Retinal pigment epithelial cell (primary cell): Measurements from ENCODE around the gene ARSA.

ENCODE experiments used
- DNase-seq: peaks from one replicate; pipeline ENCODE4 v3.0.0-alpha.2; 2010; ENCODE audit warnings: low read depth
- H3K4me3 ChIP-seq: 2 replicates; pipeline ENCODE4 v1.5.1; 2011; ENCODE audit warnings: mild to moderate bottlenecking, low read length, control low read depth, moderate library complexity
- TF ChIP-seq, protein P1 (sequence below): conservative IDR thresholded peaks from 2 replicates; pipeline ENCODE4 v1.5.1; 2011; ENCODE audit warnings: low read depth, low read length, control low read depth, inconsistent platforms

Gene ARSA

DNA sequence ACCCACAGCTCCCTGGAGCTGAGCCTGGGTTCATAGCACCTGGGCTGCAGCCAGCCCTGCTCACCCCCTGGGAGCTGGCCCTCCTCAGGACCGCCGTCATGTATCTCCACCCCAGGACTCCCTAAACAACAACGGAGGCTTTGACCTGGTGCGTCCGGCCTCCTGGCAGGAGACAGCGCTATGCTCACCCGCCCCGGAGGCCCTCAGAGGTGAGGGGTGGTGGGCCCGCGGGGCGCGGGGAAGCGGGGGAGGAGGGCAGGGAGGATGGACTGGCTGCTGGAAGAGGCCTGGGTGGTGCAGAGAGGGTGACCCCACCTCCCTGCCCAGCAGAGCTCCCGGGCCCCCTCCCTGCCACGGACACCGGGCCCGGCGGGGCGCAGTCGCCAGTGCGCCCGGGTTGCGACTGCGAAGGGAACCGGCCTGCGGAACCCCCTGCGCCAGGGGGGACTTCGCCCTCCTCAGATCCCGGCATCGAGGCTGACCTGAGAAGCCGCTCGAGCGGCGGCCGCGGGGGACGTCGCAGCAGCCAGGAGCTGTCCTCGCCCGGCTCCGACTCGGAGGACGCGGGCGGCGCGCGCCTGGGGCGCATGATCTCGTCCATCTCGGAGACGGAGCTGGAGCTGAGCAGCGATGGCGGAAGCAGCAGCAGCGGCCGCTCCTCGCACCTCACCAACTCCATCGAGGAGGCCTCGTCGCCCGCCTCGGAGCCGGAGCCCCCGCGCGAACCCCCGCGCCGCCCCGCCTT, 24.3 kb downstream of the ARSA start:
- no peak overlapping the region for H3K4me3 ChIP-seq
- TF ChIP-seq, protein P1, sequence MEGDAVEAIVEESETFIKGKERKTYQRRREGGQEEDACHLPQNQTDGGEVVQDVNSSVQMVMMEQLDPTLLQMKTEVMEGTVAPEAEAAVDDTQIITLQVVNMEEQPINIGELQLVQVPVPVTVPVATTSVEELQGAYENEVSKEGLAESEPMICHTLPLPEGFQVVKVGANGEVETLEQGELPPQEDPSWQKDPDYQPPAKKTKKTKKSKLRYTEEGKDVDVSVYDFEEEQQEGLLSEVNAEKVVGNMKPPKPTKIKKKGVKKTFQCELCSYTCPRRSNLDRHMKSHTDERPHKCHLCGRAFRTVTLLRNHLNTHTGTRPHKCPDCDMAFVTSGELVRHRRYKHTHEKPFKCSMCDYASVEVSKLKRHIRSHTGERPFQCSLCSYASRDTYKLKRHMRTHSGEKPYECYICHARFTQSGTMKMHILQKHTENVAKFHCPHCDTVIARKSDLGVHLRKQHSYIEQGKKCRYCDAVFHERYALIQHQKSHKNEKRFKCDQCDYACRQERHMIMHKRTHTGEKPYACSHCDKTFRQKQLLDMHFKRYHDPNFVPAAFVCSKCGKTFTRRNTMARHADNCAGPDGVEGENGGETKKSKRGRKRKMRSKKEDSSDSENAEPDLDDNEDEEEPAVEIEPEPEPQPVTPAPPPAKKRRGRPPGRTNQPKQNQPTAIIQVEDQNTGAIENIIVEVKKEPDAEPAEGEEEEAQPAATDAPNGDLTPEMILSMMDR: no peak
- DNase-seq: no peak

DNA sequence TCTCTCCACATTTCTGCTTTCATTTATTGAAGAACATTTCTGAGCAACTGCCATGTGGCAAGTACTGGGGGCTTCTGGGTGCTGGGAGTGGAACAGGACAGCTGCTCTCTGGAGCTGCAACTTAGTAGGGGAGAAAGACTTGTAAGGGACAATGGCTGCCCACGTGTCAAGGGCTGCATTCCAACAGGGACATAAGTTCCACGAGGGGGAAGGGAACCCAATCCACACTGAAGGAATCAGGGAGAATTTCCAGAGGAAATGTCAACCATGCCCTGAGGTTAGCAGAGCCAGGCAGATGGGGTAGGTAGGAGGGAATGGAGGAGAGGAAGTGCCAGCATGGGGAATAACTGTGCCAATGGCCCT, 25.6 kb downstream of the ARSA start:
- TF ChIP-seq, protein P1: no peak
- DNase-seq: no peak

DNA sequence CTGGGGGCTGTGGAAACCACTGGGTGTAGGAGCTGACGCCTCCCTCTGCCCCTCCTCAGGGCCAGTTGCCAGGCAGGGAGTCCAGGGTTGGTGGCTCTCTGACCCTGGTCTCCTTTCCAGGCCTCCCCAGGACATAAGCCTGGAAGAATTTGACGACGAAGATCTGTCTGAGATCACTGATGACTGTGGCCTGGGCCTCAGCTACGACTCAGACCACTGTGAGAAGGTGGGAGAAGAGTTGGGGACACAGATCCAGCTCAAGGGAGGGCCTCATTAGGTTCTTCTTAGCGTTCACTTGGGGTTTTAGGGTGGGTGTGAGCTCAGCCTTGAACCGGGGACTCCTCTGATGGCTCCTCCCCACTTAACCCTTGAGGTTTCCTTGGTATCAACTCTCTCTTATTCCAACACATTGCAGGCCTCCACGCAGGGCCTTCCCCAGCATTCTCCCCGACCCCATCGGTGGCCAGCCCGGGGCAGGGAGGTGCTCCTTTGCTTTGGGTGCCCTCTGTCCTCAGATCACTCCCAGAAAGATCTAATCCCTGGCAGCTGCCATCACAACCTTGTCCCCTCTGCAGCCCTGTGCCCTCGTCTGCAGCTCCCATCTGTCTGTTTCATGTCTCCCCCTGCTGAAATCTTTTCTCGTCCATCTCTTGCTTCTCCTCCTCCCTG, 26.1 kb downstream of the ARSA start:
- no peak overlapping the region for H3K4me3 ChIP-seq
- TF ChIP-seq, protein P1: no peak
- no peak for DNase-seq

More for the DNA sequence above, 25.6 kb downstream of the ARSA start:
- H3K4me3 ChIP-seq: no peak overlapping the region

DNA sequence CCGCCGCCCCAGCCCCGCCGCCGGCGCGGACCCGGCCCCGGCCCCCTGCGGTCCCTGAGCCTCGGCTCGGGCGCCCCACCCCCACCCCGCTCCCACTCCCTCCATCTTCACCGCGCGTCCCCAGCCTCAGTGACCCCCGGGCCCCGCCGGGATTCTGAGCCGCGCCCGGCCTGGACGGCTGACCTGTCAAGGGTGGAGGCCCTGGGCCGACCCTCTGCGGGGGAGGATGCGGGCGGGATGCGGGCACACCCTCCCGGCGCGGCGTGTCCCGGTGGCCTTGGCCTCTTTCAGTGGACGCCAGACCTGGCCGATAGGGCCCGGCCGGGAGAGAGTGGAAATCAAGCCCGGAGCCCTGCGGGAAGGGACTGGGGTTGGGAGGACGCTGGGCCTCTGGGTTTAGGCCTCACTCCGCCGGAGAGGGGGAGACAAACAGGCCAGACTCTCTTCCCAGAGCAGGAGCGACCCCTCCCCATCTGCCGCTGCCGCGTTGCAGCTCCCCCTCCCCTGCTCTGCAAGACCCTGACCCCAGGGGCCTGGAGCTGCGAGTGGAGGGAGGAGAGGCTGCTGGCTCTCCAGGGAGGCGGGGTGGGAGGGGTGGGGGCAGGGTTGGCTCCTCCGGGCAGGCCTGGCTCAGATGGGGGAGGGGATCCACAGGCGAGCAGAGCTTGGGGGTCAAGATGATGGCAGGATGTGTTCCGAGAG, 26.8 kb downstream of the ARSA start:
- H3K4me3 ChIP-seq: no peak overlapping the region
- TF ChIP-seq, protein P1: no peak
- DNase-seq: no peak

DNA sequence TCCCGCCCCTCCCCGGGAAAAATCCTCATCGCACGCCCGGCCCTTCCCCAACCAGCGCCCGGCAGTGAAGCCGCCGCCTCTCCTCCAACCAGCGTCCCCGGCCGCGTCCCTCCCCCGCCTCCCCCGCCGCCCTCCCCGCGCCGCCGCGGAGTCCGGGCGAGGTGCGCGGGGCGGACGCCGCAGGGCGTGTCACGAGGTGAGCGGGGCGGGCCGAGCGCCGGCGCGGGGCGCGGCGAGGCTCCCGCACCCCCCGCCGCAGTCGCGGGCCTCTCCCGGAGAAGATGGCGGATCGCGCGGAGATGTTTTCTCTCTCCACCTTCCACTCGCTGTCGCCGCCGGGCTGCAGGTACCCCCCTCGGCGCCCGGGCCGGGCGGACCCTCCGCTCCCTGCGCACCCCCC, 27.4 kb downstream of the ARSA start, which contains the start of gene MAPK8IP2:
TSS of gene MAPK8IP2 (plus strand) at position 256 of the 400 bp plus-strand sequence. CDS start at position 282, 26 bp downstream.
- no peak for DNase-seq
- no peak within 1 kb of the TSS for H3K4me3 ChIP-seq
- TF ChIP-seq, protein P1: no peak

DNA sequence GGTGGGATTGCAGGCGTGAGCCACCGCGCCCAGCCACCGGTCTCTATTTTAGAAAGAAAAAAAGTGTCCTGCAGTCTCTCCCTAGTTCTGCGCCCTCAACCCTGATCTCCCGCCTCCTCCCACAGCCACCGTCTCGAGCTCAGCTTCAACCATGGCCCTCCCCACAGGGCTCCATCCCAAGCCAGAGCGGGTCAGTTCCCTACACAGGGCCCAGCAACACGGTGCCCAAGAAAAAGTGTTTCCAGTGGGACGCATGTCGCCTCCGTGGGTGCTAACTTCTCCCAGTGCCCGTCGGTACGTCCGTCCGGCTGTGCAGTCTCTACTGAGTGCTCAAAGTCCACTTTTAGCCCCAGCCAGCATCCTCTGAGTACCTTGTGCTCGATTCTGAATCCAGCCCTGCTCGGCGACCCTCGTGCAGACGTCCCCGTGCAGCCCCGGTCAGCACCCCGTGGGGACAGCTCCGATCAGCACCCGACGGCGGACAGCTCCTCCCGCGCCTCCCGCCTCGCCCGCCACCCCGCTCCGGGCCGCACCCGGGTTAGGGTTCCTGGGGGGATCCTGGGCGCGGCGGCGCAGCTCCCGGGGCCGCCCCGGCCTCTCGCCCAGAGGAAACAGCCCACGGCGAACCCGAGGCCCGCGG, 28.0 kb downstream of the ARSA start:
- TF ChIP-seq, protein P1: no peak
- H3K4me3 ChIP-seq: no peak overlapping the region
- no peak for DNase-seq
